GM21367 (cell line): ENCODE results near the gene OLFM3.

ENCODE experiments used
- ATAC-seq: cut with Tn5 transposase; IDR thresholded peaks from one replicate; pipeline ENCODE4 v1.9.1; 2021; ENCODE audit not compliant: unreplicated experiment

Gene OLFM3

DNA sequence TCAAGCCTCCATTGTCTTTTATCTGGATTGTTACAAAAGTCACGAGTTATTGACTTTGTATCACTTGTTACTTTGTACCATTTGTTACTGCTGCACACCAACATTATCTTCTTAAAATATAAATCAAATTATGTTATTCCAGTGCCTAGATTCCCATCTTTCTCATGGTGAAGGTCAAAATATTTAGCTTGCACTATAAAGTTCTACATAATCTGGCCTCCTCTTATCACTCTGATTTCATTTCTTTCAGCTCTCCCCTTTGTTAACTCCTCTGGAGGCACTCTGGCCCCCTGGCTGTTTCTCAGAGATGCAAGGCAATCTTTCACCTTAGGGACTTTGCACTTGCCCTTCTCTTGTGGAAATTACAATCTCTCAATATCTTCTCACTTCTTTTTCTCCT, 143.8 kb downstream of the OLFM3 start:
- no peak for ATAC-seq

- ATAC-seq, result no peak
These were observed 147.4 kb downstream of the OLFM3 start for GRCh38 chr1:101849356-101849755.

DNA sequence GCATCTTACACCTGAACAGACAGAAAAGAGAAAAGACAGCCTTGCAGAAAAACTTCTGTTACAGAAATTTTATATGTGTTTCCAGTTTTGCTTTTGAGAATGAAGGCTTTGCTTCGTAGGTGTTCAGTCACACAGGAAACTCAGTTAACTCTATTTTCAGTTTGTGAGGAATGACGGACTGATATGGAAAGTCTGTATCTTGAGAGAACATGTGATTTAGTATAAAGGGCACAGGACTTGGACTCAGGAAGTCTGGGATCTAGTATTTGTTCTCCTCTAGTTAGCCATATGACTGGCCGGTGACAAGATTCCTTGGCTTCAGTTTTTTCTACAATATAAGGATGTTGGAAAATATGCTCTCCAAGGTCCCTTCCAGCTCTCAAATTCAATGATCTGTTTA, 149.1 kb downstream of the OLFM3 start:
- no peak for ATAC-seq

GRCh38 chr1:101846820-101847219, 149.9 kb downstream of the OLFM3 start:
- no peak for ATAC-seq

DNA sequence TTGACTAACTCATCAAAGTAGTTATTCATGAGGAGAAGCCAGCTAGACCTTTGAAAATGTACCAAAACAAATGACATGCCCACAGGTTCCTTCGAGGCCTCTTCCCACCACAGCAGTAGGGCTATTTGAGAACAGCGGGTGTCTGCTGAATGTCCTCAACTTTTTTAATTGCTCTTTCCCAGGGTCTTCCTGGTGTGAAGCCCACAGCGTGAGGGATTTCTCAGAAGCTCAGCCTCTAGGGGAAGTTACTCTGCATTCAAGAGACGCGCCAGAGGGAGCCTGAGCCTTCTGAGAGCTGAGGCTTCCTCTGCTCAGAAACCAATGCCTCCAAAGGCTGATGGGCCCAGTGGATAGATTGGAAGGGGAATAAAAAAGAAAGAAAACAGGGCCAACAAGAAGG, 153.6 kb downstream of the OLFM3 start:
- no peak for ATAC-seq

GRCh38 chr1:101841824-101842223, 154.9 kb downstream of the OLFM3 start:
- no peak for ATAC-seq

DNA sequence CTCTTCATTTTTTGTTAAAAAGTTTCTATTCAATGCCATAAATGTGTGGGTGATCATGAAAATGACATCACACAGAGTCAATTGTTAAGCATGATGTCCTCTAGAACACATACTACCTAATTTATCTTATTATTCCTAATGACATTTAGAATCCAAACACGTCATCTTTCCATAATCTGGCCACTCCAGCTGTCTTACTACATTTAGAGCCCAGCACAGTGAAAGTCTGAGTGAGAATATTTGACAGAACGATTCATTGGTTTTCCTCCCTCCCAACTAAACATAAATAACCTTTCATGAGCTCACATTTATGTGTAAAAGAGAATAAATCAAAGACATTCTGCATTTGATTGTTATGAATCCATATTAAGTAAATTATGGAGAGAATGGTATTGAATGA, 160.7 kb downstream of the OLFM3 start:
- ATAC-seq, result no peak

DNA sequence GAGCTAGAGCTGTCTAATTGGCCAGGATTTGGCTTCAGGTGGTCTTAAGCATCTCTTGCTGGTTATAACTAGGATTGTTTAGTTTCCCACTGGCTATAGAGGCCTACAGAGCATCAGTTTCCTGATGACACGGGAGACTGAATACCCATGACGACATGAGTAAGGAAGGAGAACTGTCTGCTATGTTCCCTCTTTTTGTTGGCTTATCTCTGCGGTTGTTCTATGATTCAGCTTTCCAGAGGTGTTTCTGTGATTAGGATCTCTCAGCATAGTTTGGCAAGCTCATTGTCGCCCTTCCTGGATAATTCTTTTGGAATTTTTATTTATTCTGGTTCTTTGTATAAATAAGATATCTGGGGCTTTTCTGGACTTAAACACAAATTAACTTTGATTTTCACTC, 163.4 kb downstream of the OLFM3 start:
- ATAC-seq, result no peak

GRCh38 chr1:101826416-101826815, 170.3 kb downstream of the OLFM3 start:
- no peak for ATAC-seq

- peak; percentile 54 for ATAC-seq
These were observed 176.7 kb downstream of the OLFM3 start for GRCh38 chr1:101820071-101820470.

- no peak for ATAC-seq
These were observed 180.5 kb downstream of the OLFM3 start for GRCh38 chr1:101816262-101816661.

DNA sequence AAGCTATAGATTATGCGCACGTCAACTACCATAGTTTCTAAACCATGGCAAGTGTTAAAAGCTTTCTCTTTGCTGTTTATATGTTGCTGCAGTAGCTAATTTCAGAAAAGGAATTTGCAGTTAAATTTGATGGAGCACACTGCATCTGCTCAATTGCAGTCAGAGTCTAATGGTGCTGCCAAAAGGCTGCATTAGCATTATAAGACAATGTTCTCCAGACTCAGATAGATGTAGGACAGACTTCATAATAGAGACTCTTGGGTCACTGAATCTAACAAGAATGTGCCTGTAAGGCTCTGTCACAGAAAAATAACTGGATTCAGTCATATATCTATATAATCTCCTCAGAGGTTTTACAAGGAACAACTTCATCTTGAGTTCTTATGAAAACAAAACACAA, 198.3 kb downstream of the OLFM3 start:
- no peak for ATAC-seq

DNA sequence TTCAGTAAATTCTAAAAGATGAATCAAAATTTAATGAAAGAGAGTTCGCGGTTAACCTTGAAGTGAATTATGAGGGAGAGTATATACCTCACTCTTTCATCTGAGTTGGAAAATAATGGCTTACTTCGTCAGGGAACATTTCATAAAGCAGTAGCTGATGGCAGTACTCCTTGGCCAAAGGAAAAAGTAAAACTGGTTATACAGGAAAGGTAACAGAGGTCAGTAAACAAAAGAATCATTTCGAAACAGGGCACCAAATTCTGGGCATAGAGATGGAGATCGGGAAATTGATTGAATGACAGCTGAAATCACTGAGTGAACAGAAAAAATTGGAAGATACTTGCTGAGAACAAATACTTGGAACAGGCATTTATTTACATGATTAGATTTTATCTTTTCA, 199.0 kb downstream of the OLFM3 start:
- ATAC-seq, result no peak

DNA sequence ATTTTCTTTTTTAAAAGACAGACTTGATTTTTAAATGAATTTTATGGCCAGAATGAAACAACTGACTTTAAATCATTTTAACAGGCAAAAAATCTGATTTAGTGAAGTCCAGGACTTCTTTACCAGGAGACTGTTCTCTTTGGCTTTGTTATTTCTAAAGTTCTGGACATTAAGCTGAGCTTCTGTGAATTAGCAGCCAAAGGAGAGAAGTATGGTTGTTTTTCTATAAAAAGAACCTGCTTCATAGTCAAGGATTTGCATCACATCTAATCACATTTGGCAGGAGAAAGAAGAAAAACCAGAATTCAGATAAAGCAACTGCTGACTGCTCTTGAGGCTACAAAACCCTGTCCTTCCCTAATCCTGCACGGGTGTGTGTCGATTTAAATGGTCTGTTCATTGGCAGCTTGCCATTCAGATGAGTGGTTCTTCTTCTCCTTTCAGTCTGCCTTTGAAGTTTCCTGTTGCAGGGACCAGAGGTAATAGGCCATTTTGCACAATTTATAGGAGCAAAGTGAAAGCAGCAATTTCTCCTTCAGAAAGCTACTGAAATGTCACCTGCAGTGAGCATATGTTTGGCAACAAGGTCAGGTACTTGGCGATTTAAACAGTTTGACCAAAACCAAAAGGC, 215.4 kb downstream of the OLFM3 start:
- ATAC-seq, result no peak

DNA sequence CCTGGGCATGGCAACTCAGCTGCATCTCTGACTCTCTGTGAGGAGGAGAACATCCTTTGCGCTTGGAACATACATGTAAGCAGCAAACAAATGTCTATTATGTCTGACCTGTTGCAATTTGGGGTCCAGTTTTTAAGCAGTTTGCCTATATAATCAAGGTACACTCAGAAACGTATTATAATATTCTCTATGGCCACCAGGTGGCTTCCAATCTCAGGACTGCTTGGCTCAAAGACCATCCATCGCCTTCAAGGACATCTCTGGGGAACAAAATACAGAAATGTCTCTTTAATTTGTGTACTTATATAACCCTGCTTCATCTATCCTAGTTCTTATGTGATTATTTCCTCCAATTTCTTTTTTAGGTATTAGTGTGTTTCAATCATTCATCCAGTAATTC, 227.2 kb downstream of the OLFM3 start:
- ATAC-seq, result peak; percentile 77

DNA sequence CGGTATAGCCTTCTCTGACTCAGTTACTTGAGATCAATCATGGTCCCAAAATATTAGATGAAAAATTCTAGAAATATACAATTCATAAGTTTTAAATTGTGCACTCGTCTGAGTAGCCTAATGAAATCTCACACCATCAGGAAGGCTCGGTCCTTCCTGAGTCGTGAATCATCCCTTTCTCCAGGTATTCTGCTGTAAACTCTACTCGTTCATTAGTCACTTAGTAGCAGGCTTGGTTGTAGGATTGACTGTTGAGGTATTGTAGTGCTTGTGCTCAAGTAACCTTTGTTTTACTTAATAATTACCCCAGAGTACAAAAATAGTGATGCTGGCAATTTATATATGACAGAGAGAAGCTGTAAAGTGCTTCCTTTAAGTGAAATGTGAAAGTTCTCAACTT, 238.7 kb downstream of the OLFM3 start:
- no peak for ATAC-seq

DNA sequence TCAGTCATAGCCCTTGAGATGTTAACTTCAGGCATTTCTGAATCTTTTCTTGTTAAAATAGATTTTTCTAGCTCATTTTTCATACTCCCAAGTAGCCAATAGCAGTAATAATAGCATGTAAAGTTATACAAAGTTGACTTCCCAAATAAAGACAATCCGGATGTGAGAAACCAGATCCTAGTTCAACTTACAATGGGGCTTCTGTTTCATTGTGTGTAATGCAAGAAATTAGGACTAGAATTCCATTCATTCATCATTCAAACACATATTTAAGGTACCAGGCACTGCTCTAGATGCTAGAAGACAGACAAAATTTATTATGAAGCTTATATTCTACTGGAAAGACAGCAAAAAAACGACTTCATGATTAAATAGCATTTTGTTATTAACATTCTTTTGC, 240.3 kb downstream of the OLFM3 start:
- no peak for ATAC-seq
